ENCODE measurements around the gene NBEAL2. TPM values are rescaled to one million over a fixed set of nuclear protein-coding genes. Genes with fewer than 3 reads are reported as not detected.

The NBEAL2 gene
- total RNA-seq, 1 donor from 2014 or later = 70.2 TPM

- intact Hi-C loops (cut with DNase I) = no loop called here
- Histone ChIP-seq H3K4me1 (peaks cover 3 to 7% of the 10 kb centered on the region in 2 donors), H3K36me3 (peaks cover 26 to 51% of the 10 kb centered on the region in 2 donors), H3K27ac (no peak overlapping the region), H3K9me3 (no peaks in the 10 kb centered on the region), H3K4me3 (no peak overlapping the region), H3K27me3 (no peaks in the 10 kb centered on the region)
- TF ChIP-seq CTCF (IDR thresholded peaks at IDR 0.05) = no peak
- peak in 1 of 2 donors; percentile 60 for DNase-seq (ENCODE audit: low spot score in 2 of 2)
Measured at GRCh38 chr3:47005212-47006144, 26.0 kb downstream of the NBEAL2 start.

GRCh38 chr3:47006145-47006651 lies 26.7 kb downstream of the NBEAL2 start:
- Histone ChIP-seq H3K4me3 (no peak overlapping the region), H3K27me3 (no peaks in the 10 kb centered on the region), H3K36me3 (peaks cover 19 to 44% of the 10 kb centered on the region in 2 donors), H3K9me3 (no peaks in the 10 kb centered on the region), H3K27ac (no peak overlapping the region), H3K4me1 (peaks cover 3 to 7% of the 10 kb centered on the region in 2 donors)
- peak in 1 of 2 donors; percentile 51 for DNase-seq (ENCODE audit: low spot score in 2 of 2)
- TF ChIP-seq CTCF (IDR thresholded peaks at IDR 0.05) = no peak
- intact Hi-C loops (cut with DNase I) = no loop called here

- no peak overlapping the region for H3K27ac ChIP-seq
- no peaks in the 10 kb centered on the region for H3K27me3 ChIP-seq
- peaks cover 3 to 7% of the 10 kb centered on the region in 2 donors for H3K4me1 ChIP-seq
- peaks cover 11 to 36% of the 10 kb centered on the region in 2 donors for H3K36me3 ChIP-seq
- DNase-seq (ENCODE audit: low spot score in 2 of 2) = peak in 1 of 2 donors; percentile 53
- intact Hi-C loops (cut with DNase I) = no loop called here
- no peak for TF ChIP-seq CTCF (IDR thresholded peaks at IDR 0.05)
- H3K4me3 ChIP-seq = no peak overlapping the region
- no peaks in the 10 kb centered on the region for H3K9me3 ChIP-seq
Measured at GRCh38 chr3:47007001-47007400, 27.5 kb downstream of the NBEAL2 start.

- H3K27ac ChIP-seq = no peak overlapping the region
- peaks cover 3 to 7% of the 10 kb centered on the region in 2 donors for H3K4me1 ChIP-seq
- no peak for TF ChIP-seq CTCF (IDR thresholded peaks at IDR 0.05)
- H3K36me3 ChIP-seq = peaks cover 10 to 29% of the 10 kb centered on the region in 2 donors
- no peak overlapping the region for H3K4me3 ChIP-seq
- intact Hi-C loops (cut with DNase I) = no loop called here
- H3K9me3 ChIP-seq = no peaks in the 10 kb centered on the region
- H3K27me3 ChIP-seq = no peaks in the 10 kb centered on the region
- peak in 1 of 2 donors; percentile 61 for DNase-seq (ENCODE audit: low spot score in 2 of 2)
Measured at GRCh38 chr3:47007482-47008233, 28.2 kb downstream of the NBEAL2 start.

GRCh38 chr3:47008234-47008796 lies 28.8 kb downstream of the NBEAL2 start:
- H3K27ac ChIP-seq = peak overlapping the region; percentile 80 to 91
- TF ChIP-seq CTCF (IDR thresholded peaks at IDR 0.05) = no peak

More at GRCh38 chr3:47008234-47008796, 28.8 kb downstream of the NBEAL2 start:
- DNase-seq (ENCODE audit: low spot score in 2 of 2) = no peak
- peaks cover 5 to 25% of the 10 kb centered on the region in 2 donors for H3K36me3 ChIP-seq
- H3K9me3 ChIP-seq = no peaks in the 10 kb centered on the region
- H3K4me3 ChIP-seq = peak overlapping the region in 1 of 2 donors; percentile 79
- intact Hi-C loops (cut with DNase I) = no loop called here
- H3K4me1 ChIP-seq = peaks cover 3 to 7% of the 10 kb centered on the region in 2 donors
- H3K27me3 ChIP-seq = no peaks in the 10 kb centered on the region
